HG03571 (cell line): ENCODE results near the gene PAN3.

Experiments
- ATAC-seq: cut with Tn5 transposase; IDR thresholded peaks from one replicate; pipeline ENCODE4 v1.9.1; 2021; ENCODE audit not compliant: unreplicated experiment

PAN3 gene

GRCh38 chr13:28283600-28283999, 145.3 kb downstream of the PAN3 start:
- no peak for ATAC-seq

GRCh38 chr13:28286263-28286662, 147.9 kb downstream of the PAN3 start:
- ATAC-seq: no peak

- no peak for ATAC-seq
Observed at GRCh38 chr13:28297341-28297740, 159.0 kb downstream of the PAN3 start.

GRCh38 chr13:28299916-28300315, 161.6 kb downstream of the PAN3 start:
- no peak for ATAC-seq

- ATAC-seq: no peak
Observed at GRCh38 chr13:28301839-28302238, 163.5 kb downstream of the PAN3 start.

GRCh38 chr13:28306325-28306724, 168.0 kb downstream of the PAN3 start:
- no peak for ATAC-seq

- ATAC-seq: no peak
Observed at GRCh38 chr13:28313579-28313978, 175.2 kb downstream of the PAN3 start.

GRCh38 chr13:28314879-28315278, 176.5 kb downstream of the PAN3 start:
- no peak for ATAC-seq

- no peak for ATAC-seq
Observed at GRCh38 chr13:28316129-28316528, 177.8 kb downstream of the PAN3 start.

GRCh38 chr13:28316836-28317235, 178.5 kb downstream of the PAN3 start:
- no peak for ATAC-seq

GRCh38 chr13:28318496-28318895, 180.2 kb downstream of the PAN3 start:
- ATAC-seq: no peak

GRCh38 chr13:28319528-28319927, 181.2 kb downstream of the PAN3 start:
- ATAC-seq: no peak

- no peak for ATAC-seq
Observed at GRCh38 chr13:28320209-28320608, 181.9 kb downstream of the PAN3 start.

- no peak for ATAC-seq
Observed at GRCh38 chr13:28320884-28321574, 182.7 kb downstream of the PAN3 start.

GRCh38 chr13:28321756-28322155, 183.4 kb downstream of the PAN3 start:
- ATAC-seq: no peak

GRCh38 chr13:28322256-28322905, 184.0 kb downstream of the PAN3 start:
- no peak for ATAC-seq

GRCh38 chr13:28324181-28324789, 185.9 kb downstream of the PAN3 start:
- ATAC-seq: no peak

- no peak for ATAC-seq
Observed at GRCh38 chr13:28325022-28325421, 186.7 kb downstream of the PAN3 start.

GRCh38 chr13:28326056-28326455, 187.7 kb downstream of the PAN3 start:
- ATAC-seq: no peak

GRCh38 chr13:28327373-28328270, 189.3 kb downstream of the PAN3 start:
- ATAC-seq: no peak

- no peak for ATAC-seq
Observed at GRCh38 chr13:28328271-28328607, 189.9 kb downstream of the PAN3 start.
